HG03432 (cell line): Measurements from ENCODE around the gene ADAM22.

Experiments used
- ATAC-seq: cut with Tn5 transposase; IDR thresholded peaks from one replicate; pipeline ENCODE4 v1.9.1; 2021; ENCODE audit warnings: mild to moderate bottlenecking, moderate library complexity; ENCODE audit not compliant: unreplicated experiment

The ADAM22 gene

GRCh38 chr7:88208521-88208920 lies 274.5 kb downstream of the ADAM22 start:
- ATAC-seq = no peak

- ATAC-seq = no peak
These were observed 278.9 kb downstream of the ADAM22 start for GRCh38 chr7:88212918-88213317.

DNA sequence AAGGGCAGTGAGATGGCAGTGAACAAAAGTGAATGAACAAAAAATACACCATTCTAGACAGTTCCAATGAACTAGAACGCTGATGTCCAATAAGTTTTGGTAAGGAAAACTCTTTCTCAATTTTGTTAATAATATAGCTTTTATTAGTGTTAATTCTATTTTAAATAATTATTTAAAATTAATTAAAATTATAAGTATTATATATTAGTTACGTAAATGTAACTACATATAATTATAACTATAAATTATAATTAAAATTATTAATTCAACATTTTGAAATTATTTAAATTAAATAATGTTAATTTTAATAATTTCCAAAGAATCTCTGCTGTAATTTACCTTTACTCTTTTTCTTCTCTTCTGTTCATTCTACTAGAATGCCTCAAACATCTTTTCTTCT lies 280.4 kb downstream of the ADAM22 start:
- ATAC-seq = no peak

GRCh38 chr7:88215295-88215694 lies 281.2 kb downstream of the ADAM22 start:
- no peak for ATAC-seq

DNA sequence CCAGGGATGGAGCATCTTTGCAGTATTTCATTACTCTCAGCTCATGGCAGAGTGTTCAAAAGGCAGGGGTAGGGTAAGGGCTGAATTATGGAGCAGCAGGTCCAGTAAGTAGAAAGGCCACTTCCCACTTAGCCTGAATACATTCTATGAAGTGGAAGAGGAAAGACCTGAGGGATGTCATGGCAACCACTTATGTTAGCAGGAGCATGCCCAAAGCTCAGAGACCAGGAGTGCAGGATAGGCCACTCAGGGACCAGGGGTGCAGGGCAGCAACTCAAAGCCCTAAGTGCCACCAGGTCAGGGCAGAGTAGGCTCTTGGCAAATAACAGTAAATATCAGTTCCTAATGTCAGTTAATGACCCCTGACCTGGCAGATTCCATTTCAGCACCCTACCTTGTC lies 282.2 kb downstream of the ADAM22 start:
- ATAC-seq = no peak

- peak; percentile 77 for ATAC-seq
These were observed 283.8 kb downstream of the ADAM22 start for GRCh38 chr7:88217675-88218428.

DNA sequence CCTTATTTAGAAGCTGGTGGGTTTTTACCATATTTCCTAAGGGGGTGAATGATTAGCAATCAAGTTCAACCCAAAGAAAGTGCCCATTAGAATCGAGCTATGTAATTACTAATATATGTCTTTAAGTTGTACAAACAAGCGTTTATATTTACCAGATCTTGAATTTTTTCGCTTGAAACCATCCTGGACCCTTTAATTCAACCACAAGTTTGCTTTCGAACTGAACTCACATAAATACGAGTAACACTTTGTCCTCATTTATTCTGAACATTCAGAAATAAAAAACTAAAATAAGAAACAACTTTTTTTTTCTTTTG lies 284.3 kb downstream of the ADAM22 start:
- ATAC-seq = no peak

- peak; percentile 31 for ATAC-seq
These were observed 285.0 kb downstream of the ADAM22 start for GRCh38 chr7:88218836-88219605.

DNA sequence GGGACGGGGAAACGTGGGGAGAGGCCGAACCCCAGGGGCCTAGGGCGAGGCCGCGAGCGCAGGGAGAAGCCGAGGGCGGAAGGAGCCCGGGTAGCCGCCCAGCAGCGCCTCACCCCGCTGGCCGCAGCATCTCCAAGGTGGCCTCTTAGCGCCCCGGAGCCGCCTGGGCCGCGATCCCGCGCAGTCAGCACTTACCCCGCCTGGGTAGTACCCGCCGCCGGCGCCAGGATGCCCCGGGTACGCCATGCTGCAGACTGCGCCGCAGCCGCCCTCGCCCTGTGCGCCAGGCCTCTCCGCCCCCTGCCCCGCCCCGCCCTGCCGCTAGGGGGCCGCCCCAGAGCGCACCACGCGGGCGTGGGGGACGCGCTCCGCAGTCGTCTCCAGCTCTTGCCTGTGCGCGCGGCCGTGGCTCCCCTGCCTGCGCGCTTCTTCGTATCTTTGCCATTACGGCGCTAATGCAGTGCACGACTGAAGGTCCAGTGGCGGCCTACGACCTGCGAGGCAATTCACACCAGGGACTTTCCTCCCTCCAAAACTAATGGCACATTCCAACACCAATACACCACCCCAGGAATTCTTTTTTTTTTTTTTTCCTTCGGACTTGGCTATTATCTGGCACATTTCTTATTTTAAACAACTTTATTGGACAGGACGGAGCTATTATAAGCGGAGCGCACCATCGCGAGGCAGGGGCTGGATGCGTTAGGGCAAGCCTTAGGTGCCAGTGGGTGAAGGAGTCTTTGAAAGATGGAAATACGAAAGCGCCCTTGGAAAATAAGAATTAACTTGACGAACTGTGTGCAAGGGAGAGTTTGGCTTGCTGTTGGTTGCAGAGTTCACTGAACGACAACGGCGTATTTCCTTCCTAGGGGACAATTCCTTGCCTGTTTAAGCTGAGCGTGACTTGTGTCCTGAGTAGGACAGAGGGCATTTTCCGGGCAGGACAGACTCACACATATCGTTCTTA lies 286.0 kb downstream of the ADAM22 start, which contains the start of gene SRI:
Gene SRI (minus strand): TSS at position 258 of the 967 bp plus-strand sequence. CDS start 12 bp downstream, at position 246.
- ATAC-seq = peak; percentile 78

DNA sequence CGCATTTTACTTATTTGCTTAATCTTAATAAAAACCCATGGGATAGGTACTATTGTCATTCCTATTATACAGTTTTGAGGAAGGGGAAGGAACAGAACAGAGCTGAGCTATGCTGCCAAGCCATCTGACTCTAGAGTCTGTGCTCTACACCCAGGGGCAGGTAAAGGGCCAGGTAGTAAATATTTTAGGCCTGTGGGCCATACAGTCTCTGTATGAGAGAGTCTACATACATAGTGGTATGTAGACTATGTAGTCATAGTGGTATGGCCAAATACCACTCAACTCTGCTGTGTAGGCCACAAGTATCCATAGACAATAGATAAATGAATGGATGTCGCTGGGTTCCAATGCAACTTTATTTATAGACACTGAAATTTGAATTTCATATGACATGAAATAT lies 289.2 kb downstream of the ADAM22 start:
- ATAC-seq = no peak

GRCh38 chr7:88224601-88225275 lies 290.7 kb downstream of the ADAM22 start:
- no peak for ATAC-seq

DNA sequence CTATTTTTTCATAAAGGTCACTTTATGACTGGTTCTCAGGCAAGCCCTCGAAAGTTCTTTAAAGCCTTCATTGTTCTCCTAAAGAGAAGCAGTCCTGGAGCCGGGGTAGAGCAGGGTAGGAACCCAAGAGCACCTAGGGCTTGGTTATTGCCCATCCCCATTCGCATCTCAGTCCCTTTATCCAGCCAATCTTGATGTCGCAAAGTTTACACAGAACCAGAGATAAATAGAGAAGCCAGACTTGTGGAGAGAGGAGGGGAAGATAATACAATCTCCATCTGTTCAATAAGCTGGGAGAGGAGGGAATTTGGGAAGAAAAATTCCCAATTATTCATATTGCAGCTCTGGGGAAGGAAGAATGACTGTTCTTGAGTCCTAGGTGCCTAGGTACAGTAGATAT lies 292.1 kb downstream of the ADAM22 start:
- ATAC-seq = no peak

DNA sequence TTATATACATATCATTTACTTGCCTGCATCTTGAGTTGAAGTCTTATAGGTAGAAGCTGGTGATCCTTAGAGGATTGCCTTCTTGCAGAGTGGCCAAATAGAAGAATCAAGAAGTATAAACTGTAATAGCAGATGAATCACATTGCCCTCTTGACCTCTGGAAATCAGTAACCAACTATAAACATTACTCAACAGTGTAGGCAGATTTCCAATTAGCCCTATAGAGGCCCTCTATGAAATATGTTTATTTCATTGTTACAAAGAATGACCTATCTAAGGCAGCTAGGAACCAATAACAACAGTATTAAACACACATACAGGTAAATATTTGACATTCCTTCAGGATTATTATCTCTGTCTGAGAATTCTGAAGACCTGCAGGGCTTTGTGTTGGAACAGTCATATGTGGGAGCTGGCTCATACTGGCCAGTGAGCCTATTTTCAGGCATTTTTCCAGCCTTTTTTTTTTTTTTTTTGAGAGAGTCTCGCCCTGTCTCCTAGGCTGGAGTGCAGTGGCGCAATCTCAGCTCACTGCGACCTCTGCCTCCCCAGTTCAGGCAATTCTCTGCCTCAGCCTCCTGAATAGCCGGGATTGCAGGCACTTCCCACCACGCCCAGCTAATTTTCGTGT lies 292.9 kb downstream of the ADAM22 start:
- ATAC-seq = no peak

GRCh38 chr7:88229302-88229995 lies 295.4 kb downstream of the ADAM22 start:
- ATAC-seq = no peak

GRCh38 chr7:88230646-88231045 lies 296.6 kb downstream of the ADAM22 start:
- no peak for ATAC-seq

DNA sequence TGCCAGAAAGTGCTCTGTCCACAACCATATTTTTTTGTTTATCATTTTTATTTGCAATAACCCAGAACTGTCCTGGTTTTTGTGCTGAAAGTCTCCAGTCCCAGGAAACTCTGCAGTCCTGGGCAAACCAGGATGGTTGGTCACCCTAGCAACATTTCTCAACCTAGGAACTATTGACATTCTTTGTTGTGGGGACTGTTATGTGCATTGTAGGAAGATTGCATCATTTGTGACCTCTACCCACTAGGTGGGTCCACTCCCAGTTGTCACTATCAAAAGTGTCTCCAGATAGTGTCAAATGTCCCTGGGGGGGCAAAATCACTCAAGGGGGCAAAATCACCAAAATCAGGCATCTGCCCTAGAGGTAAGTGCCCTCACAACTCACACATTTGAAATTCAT lies 299.8 kb downstream of the ADAM22 start:
- no peak for ATAC-seq

GRCh38 chr7:88239852-88240251 lies 305.8 kb downstream of the ADAM22 start:
- ATAC-seq = no peak

DNA sequence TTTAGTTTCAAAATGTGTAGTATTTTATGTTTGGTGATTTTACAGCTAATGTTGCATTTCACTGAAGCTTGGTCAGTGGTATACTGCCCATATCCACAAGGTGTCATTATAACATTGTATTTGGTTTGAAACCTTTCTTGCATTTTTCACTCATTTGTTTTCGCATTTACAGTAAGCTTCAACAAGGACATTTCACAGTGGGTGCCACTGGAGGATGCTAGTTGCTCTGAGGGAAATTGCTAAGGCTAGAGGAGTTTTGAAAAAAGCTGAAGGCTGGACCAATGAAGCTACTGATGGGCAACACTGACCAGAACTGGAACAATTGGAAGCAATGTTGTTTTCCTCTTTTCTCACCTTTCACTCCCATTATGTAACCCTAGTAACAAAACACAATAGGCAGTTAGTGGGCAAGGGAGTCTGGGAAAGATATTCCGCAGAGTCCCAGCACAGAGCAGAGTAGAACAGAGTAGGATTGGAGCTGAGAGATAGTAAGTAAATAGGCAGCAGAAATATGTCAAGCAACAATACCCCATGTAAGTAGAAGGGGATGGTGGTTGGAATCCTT lies 309.4 kb downstream of the ADAM22 start:
- peak; percentile 79 for ATAC-seq

DNA sequence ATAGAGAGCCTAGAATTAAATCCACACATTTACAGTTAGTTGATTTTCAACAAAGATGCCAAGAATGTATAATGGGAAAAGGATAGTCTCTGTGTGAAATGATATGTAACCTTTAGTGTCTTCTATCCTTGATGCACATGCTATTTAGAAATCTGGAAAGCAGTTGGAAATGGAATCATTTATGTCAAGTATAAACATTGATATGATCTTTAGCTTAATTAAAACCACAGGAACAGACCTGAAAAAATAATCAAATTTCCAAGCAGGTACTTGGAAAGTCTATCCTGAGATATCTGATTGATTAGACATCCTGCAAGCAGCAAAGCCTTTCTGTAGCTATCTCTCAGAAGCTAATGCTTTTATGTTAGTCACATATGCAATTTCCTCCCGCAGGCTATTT lies 310.2 kb downstream of the ADAM22 start:
- no peak for ATAC-seq
